IPS-NIHi11 (cell line): ENCODE results near the gene WHAMM.
"Not testable (repeated sequence)": the region's sequence is repeated elsewhere in the genome, so short reads cannot be mapped to it uniquely, and the experiment has no call there.

Experiments
- DNase-seq: peaks from one replicate; pipeline ENCODE4 v3.0.0; 2012; ENCODE audit warnings: mixed read lengths, low spot score

Gene WHAMM

DNA sequence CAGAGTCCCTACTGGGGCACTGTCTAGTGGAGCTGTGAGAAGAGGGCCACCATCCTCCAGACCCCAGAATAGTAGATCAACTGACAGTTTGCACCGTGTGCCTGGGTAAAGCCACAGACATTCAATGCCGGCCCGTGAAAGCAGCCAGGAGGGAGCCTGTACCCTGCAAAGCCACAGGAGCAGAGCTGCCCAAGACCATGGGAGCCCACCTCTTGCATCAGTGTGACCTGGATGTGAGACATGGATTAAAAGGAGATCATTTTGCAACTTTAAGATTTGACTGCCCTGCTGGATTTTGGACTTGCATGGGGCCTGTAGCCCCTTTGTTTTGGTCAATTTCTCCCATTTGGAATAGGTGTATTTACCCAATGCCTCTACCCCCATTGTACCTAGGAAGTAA is 56.6 kb downstream of the WHAMM start:
- DNase-seq, result not testable (repeated sequence)

DNA sequence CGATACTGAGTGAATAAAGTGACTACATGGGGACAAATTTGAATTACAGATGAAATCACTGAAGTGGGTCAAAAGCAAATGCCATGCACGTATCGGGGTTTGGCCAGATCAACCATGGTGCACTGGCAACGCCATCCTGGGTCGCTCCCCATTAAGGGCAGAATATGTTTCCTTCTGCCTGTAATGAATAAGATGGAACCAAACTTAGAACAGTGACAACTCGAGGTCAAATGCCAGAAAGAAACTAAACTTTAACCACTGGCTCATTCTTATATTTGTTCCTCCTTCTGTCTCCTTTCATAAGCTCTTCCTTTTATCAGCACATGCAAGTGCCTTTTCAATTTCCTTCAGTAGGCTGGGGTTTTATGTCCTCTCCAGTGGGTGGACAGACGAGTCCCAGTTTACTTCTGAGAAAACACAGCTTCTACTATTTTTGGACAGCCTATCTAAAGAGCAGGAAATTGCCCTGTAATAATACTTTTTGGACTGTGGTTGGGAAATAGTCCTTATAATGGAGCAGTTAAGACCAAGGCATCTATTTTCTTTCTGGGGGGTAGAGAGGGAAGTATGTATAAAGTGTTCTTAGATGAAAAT is 61.4 kb downstream of the WHAMM start:
- no peak for DNase-seq

DNA sequence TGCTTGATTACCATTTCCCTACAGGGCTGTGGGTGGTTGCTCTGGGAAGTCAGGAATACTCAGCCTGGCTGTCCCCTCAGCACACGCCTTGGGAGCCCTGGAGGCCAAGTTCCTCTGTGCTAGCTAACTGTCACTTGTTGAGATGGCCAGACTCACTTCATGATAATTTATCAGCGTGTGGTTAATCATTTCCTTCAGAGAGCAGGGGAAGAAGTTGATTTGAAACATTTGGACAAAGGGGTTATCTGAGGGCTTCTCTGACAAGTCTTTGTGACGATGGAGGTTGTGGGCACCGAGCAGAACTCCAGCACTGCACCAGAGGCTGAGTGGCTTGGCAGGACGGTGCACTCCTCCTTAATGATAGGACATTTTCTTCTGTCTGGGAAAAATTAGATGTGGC is 61.9 kb downstream of the WHAMM start:
- DNase-seq, result no peak

DNA sequence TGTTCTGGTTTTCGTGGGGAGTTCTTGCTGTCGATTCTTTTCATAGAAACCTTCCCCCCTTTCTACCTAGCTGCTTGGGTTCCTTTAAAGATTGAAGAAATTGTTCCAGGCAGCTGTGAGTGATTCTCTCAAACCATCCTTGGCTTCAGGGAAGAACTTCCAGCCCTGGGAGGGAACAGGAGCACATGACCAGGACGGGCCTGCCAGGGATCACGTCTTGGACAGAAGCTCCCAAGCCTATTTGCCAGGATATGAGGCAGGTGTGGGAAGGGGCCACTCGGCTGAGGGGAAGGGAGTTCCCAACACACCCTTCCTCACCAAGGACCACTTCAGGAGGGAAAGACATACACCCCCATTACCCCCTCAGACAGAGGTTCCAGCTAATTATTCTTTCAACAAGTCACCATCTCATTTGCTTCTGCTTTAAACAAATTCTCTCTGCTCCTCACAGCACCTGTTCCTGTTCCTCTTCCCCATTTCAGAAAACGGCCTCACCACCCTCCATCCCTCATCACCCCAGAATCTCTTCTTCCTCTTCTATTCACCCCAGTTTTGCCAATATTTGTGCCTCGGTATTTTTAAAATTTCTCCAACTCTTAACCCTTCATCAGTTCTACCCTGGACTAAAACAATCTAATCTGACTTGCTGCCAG is 62.5 kb downstream of the WHAMM start:
- DNase-seq, result no peak

DNA sequence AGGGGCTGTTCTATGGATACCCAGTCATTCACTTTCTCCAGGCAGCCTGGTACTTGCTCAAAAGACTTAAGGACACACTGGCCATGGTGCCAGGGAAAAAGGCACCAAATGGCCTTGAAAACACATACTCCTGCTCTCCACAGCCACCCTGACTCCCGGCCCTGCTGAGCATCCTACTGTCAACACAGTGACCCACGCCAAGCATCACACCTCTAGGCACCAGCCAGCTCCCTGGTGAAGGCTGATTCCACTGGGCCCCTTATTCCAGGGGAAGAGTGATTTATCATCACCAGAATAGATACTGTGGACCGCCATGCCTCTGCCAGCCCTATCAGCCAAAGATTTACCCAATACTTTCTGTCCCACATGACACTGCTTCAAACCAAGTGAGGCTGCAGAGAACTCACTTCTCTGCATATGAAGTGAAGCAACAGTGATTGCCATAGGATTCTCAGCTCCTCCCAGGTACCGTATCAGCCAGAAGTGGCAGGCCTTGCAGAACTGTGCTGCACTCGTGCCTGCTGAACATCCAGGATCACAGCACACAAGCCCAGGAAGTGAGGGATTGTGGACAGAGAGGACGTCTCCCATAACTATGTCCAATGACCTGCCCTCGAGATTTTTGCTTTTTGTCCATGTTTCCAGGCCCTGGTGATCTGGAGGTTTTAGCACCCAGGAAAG is 63.7 kb downstream of the WHAMM start:
- DNase-seq, result no peak

DNA sequence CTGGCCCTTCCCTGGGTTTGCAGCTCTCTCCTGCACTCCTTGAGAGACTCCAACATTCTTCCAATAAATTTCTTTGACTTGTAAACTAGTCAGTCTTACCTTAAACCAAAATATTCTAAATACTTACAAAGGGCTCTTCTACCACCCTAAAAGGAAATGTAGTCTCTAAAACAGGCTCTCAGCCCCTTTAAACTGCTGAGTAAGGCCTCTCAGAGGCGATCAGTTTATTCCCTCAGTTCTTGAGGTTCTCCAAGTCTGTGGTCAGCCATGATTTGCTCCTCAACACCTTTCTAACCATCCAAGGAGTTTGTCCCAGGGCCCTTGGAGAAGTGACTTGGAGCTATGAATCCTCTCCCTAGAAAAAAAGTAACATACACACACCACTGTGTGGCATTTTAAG is 64.8 kb downstream of the WHAMM start:
- DNase-seq, result no peak

DNA sequence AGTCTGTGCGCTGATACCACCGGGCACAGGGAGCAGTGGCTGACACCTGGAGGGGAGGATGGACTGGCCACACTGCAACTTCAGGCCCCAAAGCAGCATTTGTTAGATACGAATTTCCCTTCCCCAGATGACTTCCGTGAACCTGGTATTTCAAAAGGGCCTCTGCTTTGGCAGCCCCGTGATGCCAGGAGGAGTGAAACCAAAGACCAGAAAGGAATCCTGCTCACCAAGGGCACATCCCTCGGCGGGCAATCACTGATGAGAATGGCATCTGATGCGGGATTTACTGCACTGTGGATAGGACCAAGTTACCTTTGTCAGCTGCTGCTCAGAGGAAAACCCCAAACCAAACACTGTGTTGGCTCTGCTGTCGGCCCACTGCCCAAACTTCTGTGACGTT is 65.5 kb downstream of the WHAMM start:
- DNase-seq, result no peak

DNA sequence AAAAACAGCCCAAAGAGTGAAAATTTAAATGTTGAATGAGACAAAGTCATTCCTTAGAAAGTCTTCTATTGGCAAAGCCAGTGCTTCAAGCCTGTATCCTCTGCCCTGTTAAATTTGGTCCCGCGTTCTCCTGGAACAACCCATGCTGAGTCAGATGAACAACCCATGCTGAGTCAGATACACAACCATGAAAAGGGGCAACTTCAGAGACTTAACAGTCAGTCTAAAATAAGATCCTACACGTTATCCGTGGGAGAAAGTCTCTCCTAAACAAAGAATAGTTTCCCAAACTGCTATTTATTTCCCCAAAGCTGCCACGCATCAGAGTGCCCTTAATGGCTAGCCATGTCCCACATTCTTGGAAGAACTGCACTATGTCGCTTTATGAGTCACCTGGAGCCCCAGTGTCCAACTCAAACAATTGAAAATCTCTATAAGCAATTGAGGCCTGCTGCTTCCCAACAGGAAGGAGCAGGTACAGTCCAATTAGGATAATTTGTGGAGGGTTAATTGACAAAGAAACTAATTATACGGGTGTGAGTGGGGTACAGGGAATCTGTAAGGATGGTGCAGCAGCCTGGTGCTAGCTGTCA is 66.1 kb downstream of the WHAMM start:
- DNase-seq, result no peak

DNA sequence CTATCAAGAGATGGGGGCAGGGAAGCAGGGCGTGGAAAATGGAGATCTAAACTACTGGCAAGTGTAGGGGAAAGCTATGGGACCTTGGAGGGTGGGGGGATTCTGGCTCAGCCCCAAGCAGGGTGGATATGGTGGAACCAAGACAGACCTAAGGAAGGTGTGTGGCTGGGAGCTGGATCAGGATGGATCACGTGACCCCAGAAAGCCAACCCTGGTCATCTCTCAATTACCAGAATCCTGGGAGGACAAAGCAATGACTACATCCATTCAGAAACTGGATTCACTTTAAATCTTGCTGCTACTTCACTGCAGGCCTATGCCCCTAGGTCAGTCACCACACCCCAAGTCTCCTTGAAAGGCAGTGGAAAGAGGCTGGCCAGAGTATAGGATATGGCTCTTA is 68.4 kb downstream of the WHAMM start:
- DNase-seq, result no peak

DNA sequence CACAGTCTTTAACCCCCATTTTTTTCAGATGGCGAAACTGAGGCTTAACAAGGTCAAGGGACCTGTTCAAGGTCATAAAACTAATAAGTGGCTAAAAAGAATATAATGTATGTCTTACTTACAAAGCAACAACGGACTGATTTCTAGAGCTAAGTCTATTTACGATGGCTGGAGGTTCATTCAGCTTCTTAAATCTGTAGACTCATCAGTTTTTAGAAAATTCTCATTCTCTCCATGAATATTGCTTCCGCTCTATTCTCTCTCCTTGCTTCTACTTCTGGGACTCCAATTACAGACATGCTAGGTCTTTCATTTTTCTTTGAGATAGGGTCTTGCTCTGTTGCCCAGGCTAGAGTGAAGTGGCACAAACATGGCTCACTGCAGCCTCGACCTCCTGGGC is 68.9 kb downstream of the WHAMM start:
- no peak for DNase-seq

DNA sequence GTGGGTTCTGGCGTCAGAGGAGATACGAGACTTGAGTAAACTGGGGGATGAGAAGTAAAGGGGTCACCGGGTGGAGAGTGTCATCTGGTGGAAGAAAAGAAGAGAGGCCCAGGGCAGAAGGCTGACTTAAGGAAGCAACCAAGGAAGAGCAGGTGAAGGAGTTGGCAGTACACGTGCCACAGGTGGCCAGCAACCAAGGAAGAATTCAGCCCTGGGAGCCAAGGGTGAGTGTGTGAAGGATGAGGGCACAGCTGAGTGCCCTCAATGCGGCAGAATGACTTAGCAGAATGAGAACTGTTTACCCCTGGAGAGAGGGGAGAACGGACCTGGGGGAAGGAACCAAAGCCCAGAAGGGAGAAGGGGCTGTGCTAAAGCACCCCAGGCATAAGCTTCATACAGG is 71.3 kb downstream of the WHAMM start:
- DNase-seq, result no peak

DNA sequence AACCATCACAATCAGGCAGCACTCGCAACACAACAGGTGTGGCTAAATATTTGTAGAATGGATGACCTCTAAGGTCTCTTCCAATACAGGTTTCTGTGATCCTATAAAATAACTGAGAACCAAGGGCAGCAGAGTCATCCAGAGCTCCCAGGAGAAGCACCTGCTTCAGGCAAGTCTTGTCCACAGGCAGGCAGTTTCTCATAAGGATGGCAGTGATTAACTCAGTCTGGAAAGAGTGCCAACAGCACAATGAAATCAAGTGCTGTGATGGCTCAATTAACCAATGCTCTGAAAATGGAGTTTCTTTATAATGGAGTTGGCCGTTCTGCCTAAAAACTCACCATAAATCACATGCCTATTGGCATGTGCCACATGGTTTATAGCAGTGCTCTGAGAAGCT is 72.3 kb downstream of the WHAMM start:
- DNase-seq, result no peak

DNA sequence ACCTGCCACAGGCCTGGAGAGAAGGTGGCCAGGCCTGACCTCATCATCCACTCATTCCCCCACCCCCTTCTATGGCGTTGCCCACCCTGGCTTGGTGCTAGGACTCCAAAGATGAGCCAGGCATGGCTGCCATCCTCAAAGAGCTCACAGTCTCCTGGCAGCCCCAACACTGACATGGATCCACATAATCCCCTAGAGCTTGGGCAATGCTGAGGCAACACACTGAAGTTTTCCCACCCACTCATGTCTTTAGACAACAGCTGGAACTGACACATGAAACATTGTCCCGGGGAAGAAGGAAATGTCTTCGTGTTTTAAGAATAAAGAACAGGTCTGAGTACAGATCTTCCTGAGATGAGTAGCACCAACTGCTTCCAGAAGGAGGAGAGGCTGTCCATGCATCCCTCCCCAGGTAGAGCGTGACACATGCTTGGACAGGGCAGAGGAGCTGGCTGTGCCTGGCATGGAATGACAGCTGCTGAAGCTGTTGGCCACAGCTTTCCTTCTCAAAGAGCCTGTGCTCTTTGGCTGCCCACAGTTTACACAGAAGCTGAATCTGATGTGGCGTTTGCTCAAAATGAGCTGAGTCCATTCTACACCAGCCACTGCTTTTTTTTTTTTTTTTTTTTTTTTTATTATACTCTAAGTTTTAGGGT is 73.0 kb downstream of the WHAMM start:
- no peak for DNase-seq
